Glutamatergic neuron (in vitro differentiated cells): Measurements from ENCODE around the gene FPGS. TPM values are rescaled to one million over a fixed set of nuclear protein-coding genes. Genes with fewer than 3 reads are reported as not detected.
"Not testable (repeated sequence)": the region's sequence is repeated elsewhere in the genome, so short reads cannot be mapped to it uniquely, and the experiment has no call there.

Source experiments
- DNase-seq: peaks from one replicate; pipeline ENCODE4 v3.0.0; 2022
- H3K27ac Mint-ChIP-seq: one replicate; pipeline ENCODE4 v1.8.0; 2020; ENCODE audit warnings: mild to moderate bottlenecking, mixed read lengths, inconsistent platforms; ENCODE audit not compliant: unreplicated experiment
- H3K27me3 Mint-ChIP-seq: one replicate; pipeline ENCODE4 v1.8.0; 2020; ENCODE audit warnings: mild to moderate bottlenecking, moderate library complexity, mixed read lengths, inconsistent platforms; ENCODE audit not compliant: unreplicated experiment
- H3K36me3 Mint-ChIP-seq: one replicate; pipeline ENCODE4 v1.8.0; 2020; ENCODE audit warnings: mild to moderate bottlenecking, mixed read lengths, inconsistent platforms; ENCODE audit not compliant: unreplicated experiment
- H3K4me1 Mint-ChIP-seq: one replicate; pipeline ENCODE4 v1.8.0; 2020; ENCODE audit warnings: mild to moderate bottlenecking, low read depth, mixed read lengths, inconsistent platforms; ENCODE audit not compliant: unreplicated experiment
- H3K4me3 Mint-ChIP-seq: one replicate; pipeline ENCODE4 v1.8.0; 2020; ENCODE audit warnings: mild to moderate bottlenecking, mixed read lengths, inconsistent platforms; ENCODE audit not compliant: unreplicated experiment
- H3K9me3 Mint-ChIP-seq: one replicate; pipeline ENCODE4 v1.8.0; 2020; ENCODE audit warnings: mild to moderate bottlenecking, moderate library complexity, mixed read lengths, inconsistent platforms; ENCODE audit not compliant: unreplicated experiment
- CTCF ChIP-seq: fragments of 200-600 bp; sonication (generic); IDR thresholded peaks from one replicate; pipeline ENCODE4 v1.5.0; 2021; ENCODE audit not compliant: partially characterized antibody, unreplicated experiment
- total RNA-seq: library from RNA; stranded (reverse); fragmentation: NEBNext Ultra II Directional; extraction: Animal tissue kit (Norgen Biotek cat#: 25700); gene quantifications from one replicate; pipeline ENCODE4 v1.2.1, GENCODE V29; 2021; ENCODE audit not compliant: unreplicated experiment

Gene FPGS
- total RNA-seq, 1 donor from 2014 or later = 44.2 TPM

- Mint-ChIP-seq H3K27ac (no peak overlapping the region), H3K4me1 (peaks cover 2% of the 10 kb centered on the region)
Measured at GRCh38 chr9:127832248-127832647, 29.6 kb downstream of the FPGS start.

GRCh38 chr9:127833555-127833954 is 30.9 kb downstream of the FPGS start:
- no peaks in the 10 kb centered on the region for H3K36me3 Mint-ChIP-seq
- peaks cover 2% of the 10 kb centered on the region for H3K27me3 Mint-ChIP-seq
- H3K4me1 Mint-ChIP-seq = peaks cover 2% of the 10 kb centered on the region
- no peak overlapping the region for H3K27ac Mint-ChIP-seq
- H3K9me3 Mint-ChIP-seq = peaks cover 2% of the 10 kb centered on the region
- no peak for TF ChIP-seq CTCF
- DNase-seq = no peak
- no peak overlapping the region for H3K4me3 Mint-ChIP-seq

More at GRCh38 chr9:127832248-127832647, 29.6 kb downstream of the FPGS start:
- DNase-seq = no peak
- Mint-ChIP-seq H3K4me3 (no peak overlapping the region), H3K9me3 (no peaks in the 10 kb centered on the region), H3K36me3 (no peaks in the 10 kb centered on the region), H3K27me3 (peaks cover 2% of the 10 kb centered on the region)
- TF ChIP-seq CTCF = no peak

GRCh38 chr9:127835991-127836516 is 33.4 kb downstream of the FPGS start:
- H3K36me3 Mint-ChIP-seq = no peaks in the 10 kb centered on the region
- no peak overlapping the region for H3K27ac Mint-ChIP-seq
- peaks cover 2% of the 10 kb centered on the region for H3K4me1 Mint-ChIP-seq
- DNase-seq = no peak
- peaks cover 2% of the 10 kb centered on the region for H3K27me3 Mint-ChIP-seq
- no peak for TF ChIP-seq CTCF
- H3K9me3 Mint-ChIP-seq = peaks cover 2% of the 10 kb centered on the region
- H3K4me3 Mint-ChIP-seq = no peak overlapping the region

DNA sequence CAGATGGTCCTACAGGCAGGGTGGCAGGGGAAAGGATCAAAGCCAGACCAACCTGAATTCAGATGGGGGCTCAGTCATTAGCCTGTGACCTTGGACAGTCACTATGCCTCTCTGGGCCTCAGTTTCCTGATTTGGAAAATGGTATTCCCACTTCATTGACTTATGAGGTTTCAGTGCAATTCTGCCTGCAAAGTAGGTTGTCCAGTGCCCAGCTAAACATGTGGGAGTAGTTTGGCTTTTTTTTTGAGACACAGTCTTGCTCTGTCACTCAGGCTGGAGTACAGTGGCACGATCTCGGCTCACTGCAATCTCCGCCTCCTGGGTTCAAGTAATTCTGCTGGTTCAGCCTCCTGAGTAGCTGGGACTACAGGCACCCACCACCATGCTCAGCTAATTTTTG is 33.9 kb downstream of the FPGS start:
- not testable (repeated sequence) for DNase-seq, H3K27ac Mint-ChIP-seq, H3K27me3 Mint-ChIP-seq, H3K4me1 Mint-ChIP-seq, H3K4me3 Mint-ChIP-seq, H3K9me3 Mint-ChIP-seq, H3K36me3 Mint-ChIP-seq

DNA sequence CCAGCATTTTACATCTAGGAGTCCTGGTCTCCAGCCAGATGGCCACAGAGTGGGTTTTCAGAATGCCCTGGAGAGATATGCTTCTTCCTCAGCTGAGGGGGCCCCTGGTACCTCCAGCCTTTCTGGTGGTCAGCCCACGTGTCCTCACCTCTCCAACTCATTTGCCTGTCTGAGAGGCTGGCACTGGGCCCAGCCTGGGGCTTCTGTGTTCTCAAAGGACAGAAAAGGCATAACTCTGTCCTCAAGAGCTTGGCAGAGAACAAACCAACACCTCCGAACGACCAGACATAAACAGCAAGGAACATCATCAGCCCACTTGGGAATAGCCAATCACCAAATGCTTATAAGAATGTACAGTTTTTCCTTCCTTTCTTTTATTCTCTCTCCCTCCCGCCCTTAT is 34.7 kb downstream of the FPGS start:
- Mint-ChIP-seq H3K27ac (no peak overlapping the region), H3K36me3 (no peaks in the 10 kb centered on the region), H3K4me3 (no peak overlapping the region), H3K9me3 (peaks cover 2% of the 10 kb centered on the region), H3K27me3 (peaks cover 2% of the 10 kb centered on the region), H3K4me1 (peaks cover 2% of the 10 kb centered on the region)
- no peak for TF ChIP-seq CTCF
- no peak for DNase-seq
